Measurements from ENCODE around the gene CCND2.

DNA sequence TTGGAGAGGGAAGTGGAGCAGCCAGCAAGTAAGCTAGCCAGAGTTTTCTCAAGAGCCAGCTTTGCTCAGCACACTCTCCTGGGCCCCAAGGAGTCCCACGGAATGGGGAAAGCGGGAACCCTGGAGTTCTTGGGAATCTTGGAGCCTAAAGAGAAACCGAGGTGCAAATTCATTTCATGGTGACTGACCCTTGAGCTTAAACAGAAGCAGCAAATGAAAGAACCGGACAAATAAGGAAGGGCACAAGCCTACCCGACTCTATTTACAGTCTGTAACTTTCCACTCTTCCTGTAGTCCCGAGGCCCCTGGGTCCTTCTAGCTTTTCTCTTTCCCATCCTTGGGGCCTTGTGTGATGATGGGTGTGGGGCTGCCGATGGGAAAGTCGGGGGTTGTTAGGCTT is 29.3 kb downstream of the CCND2 start:
- TF ChIP-seq, protein P1, sequence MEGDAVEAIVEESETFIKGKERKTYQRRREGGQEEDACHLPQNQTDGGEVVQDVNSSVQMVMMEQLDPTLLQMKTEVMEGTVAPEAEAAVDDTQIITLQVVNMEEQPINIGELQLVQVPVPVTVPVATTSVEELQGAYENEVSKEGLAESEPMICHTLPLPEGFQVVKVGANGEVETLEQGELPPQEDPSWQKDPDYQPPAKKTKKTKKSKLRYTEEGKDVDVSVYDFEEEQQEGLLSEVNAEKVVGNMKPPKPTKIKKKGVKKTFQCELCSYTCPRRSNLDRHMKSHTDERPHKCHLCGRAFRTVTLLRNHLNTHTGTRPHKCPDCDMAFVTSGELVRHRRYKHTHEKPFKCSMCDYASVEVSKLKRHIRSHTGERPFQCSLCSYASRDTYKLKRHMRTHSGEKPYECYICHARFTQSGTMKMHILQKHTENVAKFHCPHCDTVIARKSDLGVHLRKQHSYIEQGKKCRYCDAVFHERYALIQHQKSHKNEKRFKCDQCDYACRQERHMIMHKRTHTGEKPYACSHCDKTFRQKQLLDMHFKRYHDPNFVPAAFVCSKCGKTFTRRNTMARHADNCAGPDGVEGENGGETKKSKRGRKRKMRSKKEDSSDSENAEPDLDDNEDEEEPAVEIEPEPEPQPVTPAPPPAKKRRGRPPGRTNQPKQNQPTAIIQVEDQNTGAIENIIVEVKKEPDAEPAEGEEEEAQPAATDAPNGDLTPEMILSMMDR (conservative IDR thresholded peaks at IDR 0.05; ENCODE audit: low read length), result no peak
- no peak for TF ChIP-seq EZH2phosphoT487 (IDR thresholded peaks at IDR 0.05; ENCODE audit: borderline replicate concordance)

Data from Loucy (cell line).